Activated naive CD4-positive, alpha-beta T cell treated with anti-CD3 and anti-CD28 coated beads for 36 hours (primary cell): ENCODE results near the gene CAPN14. TPM values are rescaled to one million over a fixed set of nuclear protein-coding genes. Genes with fewer than 3 reads are reported as not detected.

Experiments
- CTCF ChIA-PET: fragments of 350-600 bp; sonication (Branson Sonifier 250); formaldehyde crosslinking; loops from one replicate; lab custom pipeline; 2021; ENCODE audit warnings: antibody characterized with exemption; lab: Charles Lee
- DNase-seq: peaks from one replicate; pipeline ENCODE4 v3.0.0-alpha.2; 2020
- H3K27ac Mint-ChIP-seq: one replicate; pipeline ENCODE4 v1.8.0; 2021; ENCODE audit warnings: mild to moderate bottlenecking, mixed read lengths
- H3K27me3 Mint-ChIP-seq: one replicate; pipeline ENCODE4 v1.8.0; 2021; ENCODE audit warnings: low read depth, mixed read lengths
- H3K36me3 Mint-ChIP-seq: one replicate; pipeline ENCODE4 v1.8.0; 2021; ENCODE audit warnings: low read depth, mixed read lengths
- H3K4me1 Mint-ChIP-seq: one replicate; pipeline ENCODE4 v1.8.0; 2021; ENCODE audit warnings: low read depth, mixed read lengths
- H3K4me3 Mint-ChIP-seq: one replicate; pipeline ENCODE4 v1.8.0; 2021; ENCODE audit warnings: mild to moderate bottlenecking, moderate library complexity, mixed read lengths
- H3K9me3 Mint-ChIP-seq: one replicate; pipeline ENCODE4 v1.8.0; 2021; ENCODE audit warnings: mixed read lengths
- intact Hi-C: fragments of 100-400 bp; cut with micrococcal nuclease; formaldehyde crosslinking; loops from one replicate; pipeline ENCODE4 v1.15.1; 2023
- total RNA-seq, 2 experiments: library from RNA; stranded (reverse); gene quantifications; one replicate each; pipeline ENCODE4 v1.2.3, GENCODE V29; 2021

The CAPN14 gene
- total RNA-seq, 2 experiments from 2014 or later: 1.1 TPM

GRCh38 chr2:31176742-31177141, 40.6 kb downstream of the CAPN14 start:
- H3K36me3 Mint-ChIP-seq: no peaks in the 10 kb centered on the region
- no peaks in the 10 kb centered on the region for H3K9me3 Mint-ChIP-seq

GRCh38 chr2:31171142-31171541, 46.2 kb downstream of the CAPN14 start:
- Mint-ChIP-seq H3K36me3 (no peaks in the 10 kb centered on the region), H3K27ac (no peak overlapping the region), H3K27me3 (peaks cover 3% of the 10 kb centered on the region), H3K4me3 (no peak overlapping the region), H3K9me3 (no peaks in the 10 kb centered on the region), H3K4me1 (no peaks in the 10 kb centered on the region)
- no peak for DNase-seq
- CTCF ChIA-PET: interaction anchor here (0.7 to 7.1 kb wide), 8 partner anchors 9 to 1018 kb away, joined by 3 to 93 read pairs (median 4); no protein-coding TSS in a partner anchor
- intact Hi-C loops: no loop called here

More at GRCh38 chr2:31176742-31177141, 40.6 kb downstream of the CAPN14 start:
- intact Hi-C loops: no loop called here
- no peak for DNase-seq
- Mint-ChIP-seq H3K27me3 (no peaks in the 10 kb centered on the region), H3K27ac (no peak overlapping the region), H3K4me3 (no peak overlapping the region), H3K4me1 (no peaks in the 10 kb centered on the region)
- CTCF ChIA-PET: interaction anchor here (1.6 kb wide), 1 partner anchor 464 kb away, joined by 4 read pairs; no protein-coding TSS in a partner anchor

- intact Hi-C loops: loop anchor here (1.0 kb wide), 5 partner anchors 32 to 1005 kb away; partner anchors contain the start of gene GALNT14
- Mint-ChIP-seq H3K4me3 (no peak overlapping the region), H3K27ac (no peak overlapping the region), H3K27me3 (peaks cover 3% of the 10 kb centered on the region), H3K9me3 (no peaks in the 10 kb centered on the region), H3K36me3 (no peaks in the 10 kb centered on the region), H3K4me1 (no peaks in the 10 kb centered on the region)
- peak; percentile 68 for DNase-seq
- CTCF ChIA-PET: interaction anchor here (0.6 to 7.1 kb wide), 29 partner anchors 10 to 1005 kb away, joined by 3 to 93 read pairs (median 4); partner anchors contain the start of gene GALNT14
Measured at GRCh38 chr2:31170071-31170698, 47.1 kb downstream of the CAPN14 start.

GRCh38 chr2:31168291-31168690, 49.0 kb downstream of the CAPN14 start:
- CTCF ChIA-PET: interaction anchor here (0.6 to 7.1 kb wide), 8 partner anchors 10 to 454 kb away, joined by 3 to 93 read pairs (median 8); no protein-coding TSS in a partner anchor
- Mint-ChIP-seq H3K4me1 (peaks cover 2% of the 10 kb centered on the region), H3K27me3 (peaks cover 3% of the 10 kb centered on the region), H3K9me3 (no peaks in the 10 kb centered on the region), H3K4me3 (no peak overlapping the region), H3K36me3 (no peaks in the 10 kb centered on the region), H3K27ac (no peak overlapping the region)
- intact Hi-C loops: no loop called here
- no peak for DNase-seq

- Mint-ChIP-seq H3K36me3 (no peaks in the 10 kb centered on the region), H3K27ac (no peak overlapping the region), H3K4me3 (no peak overlapping the region), H3K4me1 (peaks cover 2% of the 10 kb centered on the region), H3K9me3 (no peaks in the 10 kb centered on the region), H3K27me3 (peaks cover 3% of the 10 kb centered on the region)
- CTCF ChIA-PET: interaction anchor here (1.2 to 7.1 kb wide), 2 partner anchors 14 to 453 kb away, joined by 3 to 93 read pairs; no protein-coding TSS in a partner anchor
- intact Hi-C loops: no loop called here
- DNase-seq: no peak
Measured at GRCh38 chr2:31166925-31167324, 50.4 kb downstream of the CAPN14 start.

GRCh38 chr2:31163011-31163539, 54.2 kb downstream of the CAPN14 start:
- Mint-ChIP-seq H3K9me3 (no peaks in the 10 kb centered on the region), H3K27me3 (no peaks in the 10 kb centered on the region), H3K27ac (no peak overlapping the region), H3K36me3 (no peaks in the 10 kb centered on the region), H3K4me3 (no peak overlapping the region), H3K4me1 (peaks cover 2% of the 10 kb centered on the region)
- intact Hi-C loops: no loop called here
- DNase-seq: no peak
- CTCF ChIA-PET: interaction anchor here (1.5 kb wide), 2 partner anchors 8 to 998 kb away, joined by 3 to 5 read pairs; no protein-coding TSS in a partner anchor

GRCh38 chr2:31161637-31162036, 55.7 kb downstream of the CAPN14 start:
- Mint-ChIP-seq H3K4me3 (no peak overlapping the region), H3K27ac (no peak overlapping the region), H3K4me1 (peaks cover 2% of the 10 kb centered on the region), H3K36me3 (no peaks in the 10 kb centered on the region), H3K27me3 (no peaks in the 10 kb centered on the region), H3K9me3 (no peaks in the 10 kb centered on the region)
- CTCF ChIA-PET: interaction anchor here (1.5 kb wide), 2 partner anchors 10 to 997 kb away, joined by 3 to 5 read pairs; no protein-coding TSS in a partner anchor
- intact Hi-C loops: no loop called here
- no peak for DNase-seq

GRCh38 chr2:31151501-31151900, 65.8 kb downstream of the CAPN14 start:
- Mint-ChIP-seq H3K4me1 (no peaks in the 10 kb centered on the region), H3K4me3 (no peak overlapping the region), H3K9me3 (no peaks in the 10 kb centered on the region), H3K27me3 (peaks cover 2% of the 10 kb centered on the region), H3K27ac (no peak overlapping the region), H3K36me3 (no peaks in the 10 kb centered on the region)
- DNase-seq: no peak
- intact Hi-C loops: no loop called here
- CTCF ChIA-PET: interaction anchor here (0.5 to 2.3 kb wide), 4 partner anchors 18 to 954 kb away, joined by 3 to 10 read pairs (median 4); no protein-coding TSS in a partner anchor

GRCh38 chr2:31150120-31150670, 67.1 kb downstream of the CAPN14 start:
- intact Hi-C loops: no loop called here
- Mint-ChIP-seq H3K27ac (no peak overlapping the region), H3K27me3 (peaks cover 2% of the 10 kb centered on the region), H3K4me1 (no peaks in the 10 kb centered on the region), H3K4me3 (no peak overlapping the region), H3K36me3 (no peaks in the 10 kb centered on the region), H3K9me3 (no peaks in the 10 kb centered on the region)
- no peak for DNase-seq
- CTCF ChIA-PET: interaction anchor here (1.1 to 2.3 kb wide), 4 partner anchors 12 to 21 kb away, joined by 3 to 10 read pairs (median 4); partner anchors contain the start of gene GALNT14

- intact Hi-C loops: no loop called here
- Mint-ChIP-seq H3K9me3 (no peaks in the 10 kb centered on the region), H3K27me3 (no peaks in the 10 kb centered on the region), H3K4me1 (no peaks in the 10 kb centered on the region), H3K27ac (no peak overlapping the region), H3K36me3 (no peaks in the 10 kb centered on the region), H3K4me3 (no peak overlapping the region)
- no peak for DNase-seq
- CTCF ChIA-PET: interaction anchor here (2.2 kb wide), 1 partner anchor 21 kb away, joined by 5 read pairs; no protein-coding TSS in a partner anchor
Measured at GRCh38 chr2:31148514-31148913, 68.8 kb downstream of the CAPN14 start.

- Mint-ChIP-seq H3K4me3 (no peak overlapping the region), H3K27me3 (no peaks in the 10 kb centered on the region), H3K4me1 (no peaks in the 10 kb centered on the region), H3K27ac (no peak overlapping the region), H3K9me3 (no peaks in the 10 kb centered on the region), H3K36me3 (no peaks in the 10 kb centered on the region)
- intact Hi-C loops: no loop called here
- CTCF ChIA-PET: no interaction called here
- no peak for DNase-seq
Measured at GRCh38 chr2:31147645-31148044, 69.7 kb downstream of the CAPN14 start.

- H3K4me1 Mint-ChIP-seq: peaks cover 1% of the 10 kb centered on the region
- no peaks in the 10 kb centered on the region for H3K9me3 Mint-ChIP-seq
- no peak overlapping the region for H3K27ac Mint-ChIP-seq
- no peaks in the 10 kb centered on the region for H3K36me3 Mint-ChIP-seq
- intact Hi-C loops: no loop called here
- no peak for DNase-seq
- no peak overlapping the region for H3K4me3 Mint-ChIP-seq
- CTCF ChIA-PET: no interaction called here
- peaks cover 17% of the 10 kb centered on the region for H3K27me3 Mint-ChIP-seq
Measured at GRCh38 chr2:31142110-31142509, 75.2 kb downstream of the CAPN14 start.
